GM12892 (cell line): ENCODE measurements around the gene SNX22.

Source experiments
- POLR2A ChIP-seq: IDR thresholded peaks from 2 replicates; pipeline ENCODE4 v1.6.1; 2011; ENCODE audit warnings: low read depth, low read length, control low read depth
- TAF1 ChIP-seq: IDR thresholded peaks from 2 replicates; pipeline ENCODE4 v1.6.1; 2011; ENCODE audit warnings: low read depth, mild to moderate bottlenecking, control low read depth, low read length, borderline replicate concordance

GRCh38 chr15:64155802-64156651 is 4.5 kb downstream of the SNX22 start:
- no peak; the same call in 1 of the 2 replicates for TF ChIP-seq POLR2A
- no peak for TF ChIP-seq TAF1
